Sigmoid colon (tissue), 4 donors: ENCODE data around the gene RABL2A.

ENCODE experiments used
- EP300 ChIP-seq, 4 donors: sonication (generic); formaldehyde crosslinking; IDR thresholded peaks; one replicate each; pipeline ENCODE4 v1.6.1; 2017; ENCODE audit warnings: antibody characterized with exemption in 4 of 4
- POLR2A ChIP-seq, 2 donors: fragments of 450-650 bp; IDR thresholded peaks; one replicate each; pipeline ENCODE4 v1.6.1; 2016; ENCODE audit warnings: antibody characterized with exemption in 2 of 2, mild to moderate bottlenecking in 2 of 2, moderate library complexity in 2 of 2
- POLR2AphosphoS5 ChIP-seq, 4 donors: sonication (generic); formaldehyde crosslinking; IDR thresholded peaks; one replicate each; pipeline ENCODE4 v1.6.1; 2017; ENCODE audit warnings: antibody characterized with exemption in 4 of 4
- TF ChIP-seq, protein P1 (sequence below), 4 experiments: fragments of 450-650 bp in 3 of 4; fragments of 200-600 bp in 1 of 4; IDR thresholded peaks; one replicate each; pipeline ENCODE4 v1.5.1; 2016 to 2019; ENCODE audit warnings: antibody characterized with exemption in 4 of 4, mild to moderate bottlenecking in 3 of 4, moderate library complexity in 2 of 4

DNA sequence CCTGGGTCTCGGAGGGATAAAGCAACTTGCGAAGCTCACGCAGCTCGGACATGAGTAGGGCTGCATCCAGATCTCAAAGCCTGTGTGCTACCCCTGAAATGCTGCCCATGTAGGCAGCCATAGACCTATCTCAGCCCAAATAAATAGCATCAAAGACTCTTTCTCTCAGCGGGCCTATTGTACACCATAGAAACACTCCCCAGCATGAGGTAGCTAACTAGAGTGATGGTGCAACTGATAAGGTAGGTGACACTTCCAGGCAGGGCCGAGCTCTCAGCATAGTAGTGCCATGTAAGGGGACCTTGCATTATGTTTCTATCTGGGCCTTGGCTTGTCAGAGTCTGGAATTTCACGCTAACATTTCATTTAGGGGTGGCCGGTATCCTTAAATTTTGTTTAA is 52.4 kb downstream of the RABL2A start:
- TF ChIP-seq, protein P1, sequence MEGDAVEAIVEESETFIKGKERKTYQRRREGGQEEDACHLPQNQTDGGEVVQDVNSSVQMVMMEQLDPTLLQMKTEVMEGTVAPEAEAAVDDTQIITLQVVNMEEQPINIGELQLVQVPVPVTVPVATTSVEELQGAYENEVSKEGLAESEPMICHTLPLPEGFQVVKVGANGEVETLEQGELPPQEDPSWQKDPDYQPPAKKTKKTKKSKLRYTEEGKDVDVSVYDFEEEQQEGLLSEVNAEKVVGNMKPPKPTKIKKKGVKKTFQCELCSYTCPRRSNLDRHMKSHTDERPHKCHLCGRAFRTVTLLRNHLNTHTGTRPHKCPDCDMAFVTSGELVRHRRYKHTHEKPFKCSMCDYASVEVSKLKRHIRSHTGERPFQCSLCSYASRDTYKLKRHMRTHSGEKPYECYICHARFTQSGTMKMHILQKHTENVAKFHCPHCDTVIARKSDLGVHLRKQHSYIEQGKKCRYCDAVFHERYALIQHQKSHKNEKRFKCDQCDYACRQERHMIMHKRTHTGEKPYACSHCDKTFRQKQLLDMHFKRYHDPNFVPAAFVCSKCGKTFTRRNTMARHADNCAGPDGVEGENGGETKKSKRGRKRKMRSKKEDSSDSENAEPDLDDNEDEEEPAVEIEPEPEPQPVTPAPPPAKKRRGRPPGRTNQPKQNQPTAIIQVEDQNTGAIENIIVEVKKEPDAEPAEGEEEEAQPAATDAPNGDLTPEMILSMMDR (IDR thresholded peaks at IDR 0.05) = no peak
- no peak for TF ChIP-seq POLR2A (IDR thresholded peaks at IDR 0.05)
- no peak for TF ChIP-seq POLR2AphosphoS5 (IDR thresholded peaks at IDR 0.05)
- no peak for TF ChIP-seq EP300 (IDR thresholded peaks at IDR 0.05)
